Keratinocyte (primary cell): Measurements from ENCODE around the gene TNFRSF14. TPM values are rescaled to one million over a fixed set of nuclear protein-coding genes. Genes with fewer than 3 reads are reported as not detected.

Source experiments
- DNase-seq: peaks from one replicate; pipeline ENCODE4 v3.0.0-alpha.2; 2011; ENCODE audit warnings: low read depth, missing footprints, low spot score
- FAIRE-seq: peaks from 2 replicates; lab custom pipeline; 2011; peaks lifted over from hg19 to GRCh38; lab: Jason Lieb, UNC
- H2AFZ ChIP-seq: 2 replicates; pipeline ENCODE4 v1.6.0; 2012; ENCODE audit warnings: low read length, control low read depth, inconsistent platforms; ENCODE audit not compliant: control insufficient read depth
- H3K27ac ChIP-seq: 2 replicates; pipeline ENCODE4 v1.5.1; 2011; ENCODE audit warnings: low read length; ENCODE audit not compliant: control insufficient read depth, insufficient read depth
- H3K27me3 ChIP-seq: 3 replicates; pipeline ENCODE4 v1.6.0; 2011; ENCODE audit warnings: low read length; ENCODE audit not compliant: control insufficient read depth, insufficient read depth; ENCODE audit errors: extremely low read depth
- H3K36me3 ChIP-seq, 2 experiments: 2 replicates in 1 of 2; 3 replicates in 1 of 2; pipeline ENCODE4 v1.5.1; 2011; ENCODE audit warnings: low read length in 2 of 2, mild to moderate bottlenecking in 1 of 2; ENCODE audit not compliant: control insufficient read depth in 2 of 2, insufficient read depth in 2 of 2; ENCODE audit errors: extremely low read depth in 1 of 2
- H3K4me1 ChIP-seq: 3 replicates; pipeline ENCODE4 v1.5.1; 2011; ENCODE audit warnings: low read length; ENCODE audit not compliant: control insufficient read depth, insufficient read depth; ENCODE audit errors: extremely low read depth
- H3K4me2 ChIP-seq: 3 replicates; pipeline ENCODE4 v1.6.0; 2011; ENCODE audit warnings: low read depth, low read length; ENCODE audit not compliant: control insufficient read depth, insufficient read depth; ENCODE audit errors: extremely low read depth
- H3K4me3 ChIP-seq, 3 experiments: fragments of 200-600 bp in 1 of 3; sonication (generic) in 1 of 3; 2 replicates in 2 of 3; 3 replicates in 1 of 3; pipeline ENCODE4 v1.5.1; 2011 to 2016; ENCODE audit warnings: low read length in 3 of 3, mild to moderate bottlenecking in 3 of 3, control low read depth in 2 of 3, inconsistent platforms in 1 of 3, low read depth in 1 of 3, mixed read lengths in 1 of 3, mixed run types in 1 of 3, moderate library complexity in 1 of 3; ENCODE audit not compliant: control insufficient read depth in 2 of 3, insufficient read depth in 2 of 3; ENCODE audit errors: extremely low read depth in 1 of 3
- H3K79me2 ChIP-seq: 2 replicates; pipeline ENCODE4 v1.6.0; 2012; ENCODE audit warnings: low read length; ENCODE audit not compliant: control insufficient read depth, insufficient read depth
- H3K9ac ChIP-seq: 3 replicates; pipeline ENCODE4 v1.6.0; 2011; ENCODE audit warnings: low read length; ENCODE audit not compliant: control insufficient read depth, insufficient read depth; ENCODE audit errors: extremely low read depth
- H3K9me1 ChIP-seq: 3 replicates; pipeline ENCODE4 v1.6.0; 2011; ENCODE audit warnings: low read length; ENCODE audit not compliant: control insufficient read depth, insufficient read depth; ENCODE audit errors: extremely low read depth
- H3K9me3 ChIP-seq: 2 replicates; pipeline ENCODE4 v1.5.1; 2012; ENCODE audit warnings: low read depth, low read length; ENCODE audit not compliant: control insufficient read depth
- H4K20me1 ChIP-seq: 3 replicates; pipeline ENCODE4 v1.6.0; 2011; ENCODE audit warnings: low read length; ENCODE audit not compliant: control insufficient read depth, insufficient read depth; ENCODE audit errors: extremely low read depth
- CTCF ChIP-seq, 3 experiments: IDR thresholded peaks in 1 of 3; conservative IDR thresholded peaks in 1 of 3; optimal IDR thresholded peaks in 1 of 3; 2 replicates in 2 of 3; 3 replicates in 1 of 3; pipeline versions ENCODE3 to v1.5.1; 2011; ENCODE audit warnings: low read length in 3 of 3, mild to moderate bottlenecking in 3 of 3, moderate library complexity in 2 of 3, control low read depth in 1 of 3, inconsistent platforms in 1 of 3; ENCODE audit not compliant: insufficient read depth in 2 of 3; ENCODE audit errors: extremely low read depth in 1 of 3
- EZH2 ChIP-seq: IDR thresholded peaks from one replicate; pipeline ENCODE4 v1.6.1; 2012; ENCODE audit warnings: inconsistent platforms, mild to moderate bottlenecking, low read length, moderate library complexity
- dilution Hi-C: fragments of 300-500 bp; cut with MboI; formaldehyde crosslinking; loops from one replicate; pipeline ENCODE4 v1.7.0; 2020; ENCODE audit warnings: low sequenced_read_pairs; ENCODE audit not compliant: extremely low pct_ligation_motif_present
- polyA plus RNA-seq, 5 experiments: library from polyadenylated mRNA; depleted of rRNA in 3 of 5; stranded (reverse) in 3 of 5; stranded (forward) in 1 of 5; unstranded in 1 of 5; fragments of >200 nt; gene quantifications; 1 replicate in 1 of 5; 2 replicates in 3 of 5; 3 replicates in 1 of 5; pipeline versions ENCODE4 v1.2.1 to v1.2.3, GENCODE V29; 2011 to 2012; ENCODE audit warnings: missing spikeins in 2 of 5, low read depth in 1 of 5, low replicate concordance in 1 of 5

The TNFRSF14 gene
- polyA plus RNA-seq, 1 donor (not counting 4 experiments of a cell fraction or from before 2014, with no cell fraction given): 5.2 TPM

DNA sequence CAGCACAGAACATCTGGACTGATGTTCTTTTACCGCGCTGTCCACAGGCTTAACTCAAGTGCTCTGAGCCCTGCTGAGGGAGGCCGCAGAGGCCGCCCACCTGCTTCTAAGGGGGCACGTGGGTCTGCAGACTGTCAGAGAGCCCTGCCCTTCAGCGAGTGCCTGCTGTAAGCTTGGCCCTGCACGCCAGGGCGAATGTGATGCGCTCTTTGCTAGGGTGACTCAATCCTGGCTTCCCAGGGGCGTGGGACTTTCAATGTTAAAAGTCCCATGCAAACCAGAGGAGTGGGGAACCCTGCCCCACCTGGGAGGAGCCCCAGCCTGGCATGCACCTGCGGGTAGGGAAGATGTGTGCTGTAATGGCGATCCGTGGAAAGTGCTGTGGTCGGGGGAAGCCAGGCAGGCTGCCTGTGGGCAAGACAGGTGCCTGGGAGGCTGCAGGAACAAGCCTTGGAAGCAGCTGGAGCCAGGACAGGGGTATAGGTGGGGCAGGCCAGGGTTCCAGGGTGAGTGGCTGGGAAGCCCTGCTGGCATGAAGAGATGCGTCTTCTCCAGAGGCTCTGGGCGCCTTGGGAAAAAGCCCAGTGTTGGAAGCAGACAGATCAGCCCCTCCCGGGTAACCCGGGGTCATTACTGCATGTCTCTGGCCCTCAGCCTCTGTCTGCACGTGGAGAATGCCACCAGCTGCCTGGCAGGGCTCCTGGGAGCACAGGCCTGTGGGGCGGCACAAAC, 29.2 kb upstream of the TNFRSF14 start:
- DNase-seq: no peak
- Histone ChIP-seq H3K36me3 (peaks cover 0 to 3% of the 10 kb centered on the region in 2 experiments), H2AFZ (no peak overlapping the region)

DNA sequence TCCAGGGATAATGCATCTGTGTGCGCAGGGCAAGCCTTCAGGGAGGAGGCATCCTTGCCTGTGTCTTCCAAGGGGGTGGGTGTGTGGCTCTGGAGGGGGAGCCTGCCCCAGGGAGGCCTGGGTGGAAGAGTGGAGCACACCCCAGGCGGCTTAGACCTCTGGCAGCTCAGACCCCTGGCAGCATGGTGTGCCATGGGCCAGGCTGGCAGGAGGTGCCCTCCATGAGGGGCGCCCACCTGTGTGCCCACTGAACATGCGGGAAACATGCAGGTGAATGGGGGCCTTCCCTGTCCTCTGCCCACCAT, 28.7 kb upstream of the TNFRSF14 start:
- Histone ChIP-seq H3K9me3 (no peaks in the 10 kb centered on the region), H3K4me1 (peaks cover 49% of the 10 kb centered on the region), H3K4me2 (no peak overlapping the region), H3K9ac (no peak overlapping the region), H3K9me1 (no peaks in the 10 kb centered on the region), H3K27me3 (no peaks in the 10 kb centered on the region), H3K27ac (no peak overlapping the region), H4K20me1 (peaks cover 3% of the 10 kb centered on the region), H3K79me2 (peaks cover 34% of the 10 kb centered on the region), H2AFZ (no peak overlapping the region), H3K4me3 (no peak overlapping the region), H3K36me3 (no peaks in the 10 kb centered on the region)
- no peak for FAIRE-seq
- dilution Hi-C loops: no loop called here
- DNase-seq: no peak
- TF ChIP-seq EZH2: no peak
- TF ChIP-seq CTCF (optimal IDR thresholded peaks at IDR 0.05 in 1 of 3, IDR thresholded peaks at IDR 0.05 in 1 of 3, conservative IDR thresholded peaks at IDR 0.05 in 1 of 3; ENCODE audit: extremely low read depth in 1 of 3, insufficient read depth in 2 of 3, low read length in 3 of 3): no peak

More for the DNA sequence above, 29.2 kb upstream of the TNFRSF14 start:
- peaks cover 39% of the 10 kb centered on the region for H3K79me2 ChIP-seq
- H3K9me3 ChIP-seq: no peaks in the 10 kb centered on the region
- H3K4me2 ChIP-seq: peak overlapping the region; percentile 62
- H3K4me3 ChIP-seq: peak overlapping the region in 1 of 3 experiments; percentile 12
- no peaks in the 10 kb centered on the region for H3K27me3 ChIP-seq
- peaks cover 3% of the 10 kb centered on the region for H4K20me1 ChIP-seq
- H3K27ac ChIP-seq: peak overlapping the region; percentile 42
- peak overlapping the region; percentile 58 for H3K9ac ChIP-seq
- dilution Hi-C loops: no loop called here
- no peak for TF ChIP-seq EZH2
- no peak for TF ChIP-seq CTCF (optimal IDR thresholded peaks at IDR 0.05 in 1 of 3, IDR thresholded peaks at IDR 0.05 in 1 of 3, conservative IDR thresholded peaks at IDR 0.05 in 1 of 3; ENCODE audit: extremely low read depth in 1 of 3, insufficient read depth in 2 of 3, low read length in 3 of 3)
- H3K4me1 ChIP-seq: peaks cover 44% of the 10 kb centered on the region
- no peak for FAIRE-seq
- H3K9me1 ChIP-seq: no peaks in the 10 kb centered on the region
